Neural progenitor cell (in vitro differentiated cells): ENCODE results near the gene CHRNA4. TPM values are rescaled to one million over a fixed set of nuclear protein-coding genes. Genes with fewer than 3 reads are reported as not detected.
"Not testable (repeated sequence)": the region's sequence is repeated elsewhere in the genome, so short reads cannot be mapped to it uniquely, and the experiment has no call there.

ENCODE experiments used
- DNase-seq: peaks from one replicate; pipeline ENCODE4 v3.0.0-alpha.2; 2016; ENCODE audit warnings: low spot score
- H2AFZ ChIP-seq: fragments of 200-600 bp; sonication (generic); replicated peaks from 2 replicates; pipeline ENCODE4 v1.6.1; 2016; ENCODE audit warnings: antibody characterized with exemption
- H3F3A ChIP-seq: fragments of 200-600 bp; sonication (generic); 2 replicates; pipeline ENCODE4 v1.6.1; 2016; ENCODE audit warnings: antibody characterized with exemption, low read depth
- H3K27ac ChIP-seq: fragments of 200-600 bp; sonication (generic); 2 replicates; pipeline ENCODE4 v1.5.1; 2016; ENCODE audit warnings: mild to moderate bottlenecking
- H3K27me3 ChIP-seq: fragments of 200-600 bp; sonication (generic); 2 replicates; pipeline ENCODE4 v1.6.1; 2016; ENCODE audit warnings: mild to moderate bottlenecking, moderate library complexity
- H3K36me3 ChIP-seq: fragments of 200-600 bp; sonication (generic); 2 replicates; pipeline ENCODE4 v1.5.1; 2016
- H3K4me1 ChIP-seq: fragments of 200-600 bp; sonication (generic); 2 replicates; pipeline ENCODE4 v1.6.1; 2016; ENCODE audit warnings: mixed run types
- H3K4me2 ChIP-seq: fragments of 200-600 bp; sonication (generic); 2 replicates; pipeline ENCODE4 v1.6.1; 2016
- H3K4me3 ChIP-seq: fragments of 200-600 bp; sonication (generic); 2 replicates; pipeline ENCODE4 v1.5.1; 2016
- H3K79me2 ChIP-seq: fragments of 200-600 bp; sonication (generic); 2 replicates; pipeline ENCODE4 v1.6.1; 2016; ENCODE audit warnings: low read depth
- H3K9ac ChIP-seq: fragments of 200-600 bp; sonication (generic); 2 replicates; pipeline ENCODE4 v1.6.1; 2016
- H3K9me3 ChIP-seq: fragments of 200-600 bp; sonication (generic); 2 replicates; pipeline ENCODE4 v1.5.1; 2016; ENCODE audit warnings: low read depth
- H4K20me1 ChIP-seq: fragments of 200-600 bp; sonication (generic); 2 replicates; pipeline ENCODE4 v1.6.1; 2016; ENCODE audit warnings: low read depth
- H3K27ac Mint-ChIP-seq: 3 replicates; pipeline ENCODE4 v1.8.0; 2021; ENCODE audit warnings: mixed read lengths
- H3K27me3 Mint-ChIP-seq: 2 replicates; pipeline ENCODE4 v1.8.0; 2022; ENCODE audit warnings: low read depth, mild to moderate bottlenecking, inconsistent platforms, moderate library complexity, mixed read lengths; ENCODE audit not compliant: insufficient read depth
- H3K36me3 Mint-ChIP-seq: 3 replicates; pipeline ENCODE4 v1.8.0; 2021; ENCODE audit warnings: mixed read lengths
- H3K4me1 Mint-ChIP-seq: 3 replicates; pipeline ENCODE4 v1.8.0; 2021; ENCODE audit warnings: mixed read lengths
- H3K4me3 Mint-ChIP-seq: 3 replicates; pipeline ENCODE4 v1.8.0; 2021; ENCODE audit warnings: mild to moderate bottlenecking, moderate library complexity, mixed read lengths
- H3K9me3 Mint-ChIP-seq: 3 replicates; pipeline ENCODE4 v1.8.0; 2020; ENCODE audit warnings: mixed read lengths
- CTCF ChIP-seq: fragments of 200-600 bp; sonication (generic); IDR thresholded peaks from 2 replicates; pipeline ENCODE4 v1.5.1; 2017; ENCODE audit warnings: antibody characterized with exemption, mild to moderate bottlenecking
- EZH2 ChIP-seq: fragments of 200-600 bp; sonication (generic); IDR thresholded peaks from 2 replicates; pipeline ENCODE4 v1.6.1; 2017; ENCODE audit warnings: antibody characterized with exemption, mild to moderate bottlenecking, moderate library complexity
- EZH2phosphoT487 ChIP-seq: fragments of 200-600 bp; sonication (generic); IDR thresholded peaks from 2 replicates; pipeline ENCODE4 v1.6.1; 2017; ENCODE audit warnings: antibody characterized with exemption
- total RNA-seq: library from RNA; depleted of rRNA; stranded (reverse); fragments of >200 nt; gene quantifications from 2 replicates; pipeline ENCODE4 v1.2.3, GENCODE V29; 2015; ENCODE audit warnings: low replicate concordance

The CHRNA4 gene
- total RNA-seq, 1 donor from 2014 or later: not detected

- H3K9me3 Mint-ChIP-seq: peaks cover 5% of the 10 kb centered on the region
- H3K27ac Mint-ChIP-seq: no peak overlapping the region
- no peaks in the 10 kb centered on the region for H3K36me3 ChIP-seq
- H3K27ac ChIP-seq: no peak overlapping the region
- H3F3A ChIP-seq: peaks cover 12% of the 10 kb centered on the region
- no peaks in the 10 kb centered on the region for H3K36me3 Mint-ChIP-seq
- no peaks in the 10 kb centered on the region for H3K9me3 ChIP-seq
- H3K4me1 Mint-ChIP-seq: peaks cover 43% of the 10 kb centered on the region
- H3K27me3 ChIP-seq: no peaks in the 10 kb centered on the region
- no peak overlapping the region for H2AFZ ChIP-seq
- H4K20me1 ChIP-seq: peaks cover 18% of the 10 kb centered on the region
- H3K9ac ChIP-seq: no peak overlapping the region
- TF ChIP-seq EZH2 (no peak), EZH2phosphoT487 (no peak)
- H3K4me2 ChIP-seq: no peak overlapping the region
- no peak overlapping the region for H3K4me3 ChIP-seq
- H3K4me1 ChIP-seq: peaks cover 21% of the 10 kb centered on the region
- peaks cover 8% of the 10 kb centered on the region for H3K27me3 Mint-ChIP-seq
- no peaks in the 10 kb centered on the region for H3K79me2 ChIP-seq
- DNase-seq: no peak
- no peak overlapping the region for H3K4me3 Mint-ChIP-seq
These were observed 19.3 kb upstream of the CHRNA4 start for GRCh38 chr20:63380346-63380870.

- H3K27ac Mint-ChIP-seq, H3K27me3 ChIP-seq, H3K9ac ChIP-seq, H3K9me3 ChIP-seq, H3K36me3 ChIP-seq, H3K4me3 ChIP-seq, H3K27ac ChIP-seq, H3K4me3 Mint-ChIP-seq, H3K79me2 ChIP-seq, H3K27me3 Mint-ChIP-seq, H2AFZ ChIP-seq, H3K9me3 Mint-ChIP-seq, H3K36me3 Mint-ChIP-seq, H3K4me2 ChIP-seq, DNase-seq: not testable (repeated sequence)
- H3K4me1 Mint-ChIP-seq: peaks cover 43% of the 10 kb centered on the region
- Histone ChIP-seq H4K20me1 (peaks cover 18% of the 10 kb centered on the region), H3F3A (peaks cover 12% of the 10 kb centered on the region), H3K4me1 (peaks cover 21% of the 10 kb centered on the region)
These were observed 18.7 kb upstream of the CHRNA4 start for GRCh38 chr20:63379872-63380271.

GRCh38 chr20:63379296-63379695 is 18.1 kb upstream of the CHRNA4 start:
- Mint-ChIP-seq H3K27ac (no peak overlapping the region), H3K4me3 (peak overlapping the region; percentile 44), H3K27me3 (peaks cover 8% of the 10 kb centered on the region), H3K9me3 (no peaks in the 10 kb centered on the region), H3K36me3 (no peaks in the 10 kb centered on the region), H3K4me1 (peaks cover 43% of the 10 kb centered on the region)
- H3F3A ChIP-seq: peaks cover 12% of the 10 kb centered on the region
- no peaks in the 10 kb centered on the region for H3K79me2 ChIP-seq
- no peaks in the 10 kb centered on the region for H3K36me3 ChIP-seq
- H3K27ac ChIP-seq: no peak overlapping the region
- no peaks in the 10 kb centered on the region for H3K9me3 ChIP-seq
- H3K27me3 ChIP-seq: no peaks in the 10 kb centered on the region
- H3K4me1 ChIP-seq: peaks cover 21% of the 10 kb centered on the region
- no peak for TF ChIP-seq EZH2
- peaks cover 18% of the 10 kb centered on the region for H4K20me1 ChIP-seq
- H3K4me3 ChIP-seq: no peak overlapping the region
- H2AFZ ChIP-seq: no peak overlapping the region
- H3K9ac ChIP-seq: no peak overlapping the region
- no peak overlapping the region for H3K4me2 ChIP-seq
- DNase-seq: no peak

- H3K9me3 Mint-ChIP-seq: no peaks in the 10 kb centered on the region
- no peaks in the 10 kb centered on the region for H3K36me3 ChIP-seq
- H3K9ac ChIP-seq: no peak overlapping the region
- peak overlapping the region; percentile 60 for H3K4me3 Mint-ChIP-seq
- no peaks in the 10 kb centered on the region for H3K36me3 Mint-ChIP-seq
- no peak overlapping the region for H2AFZ ChIP-seq
- peaks cover 21% of the 10 kb centered on the region for H3K4me1 ChIP-seq
- H3K4me2 ChIP-seq: no peak overlapping the region
- TF ChIP-seq EZH2: no peak
- peak; percentile 13 for TF ChIP-seq CTCF
- no peak overlapping the region for H3K4me3 ChIP-seq
- H3K27me3 Mint-ChIP-seq: peaks cover 8% of the 10 kb centered on the region
- H4K20me1 ChIP-seq: peaks cover 18% of the 10 kb centered on the region
- no peaks in the 10 kb centered on the region for H3K27me3 ChIP-seq
- H3K27ac Mint-ChIP-seq: peak overlapping the region; percentile 87
- H3F3A ChIP-seq: peaks cover 12% of the 10 kb centered on the region
- H3K27ac ChIP-seq: no peak overlapping the region
- no peaks in the 10 kb centered on the region for H3K9me3 ChIP-seq
- H3K79me2 ChIP-seq: no peaks in the 10 kb centered on the region
- peaks cover 43% of the 10 kb centered on the region for H3K4me1 Mint-ChIP-seq
- peak; percentile 85 for DNase-seq
These were observed 17.5 kb upstream of the CHRNA4 start for GRCh38 chr20:63378626-63379025.

GRCh38 chr20:63377951-63378381 is 16.8 kb upstream of the CHRNA4 start:
- peaks cover 43% of the 10 kb centered on the region for H3K4me1 Mint-ChIP-seq
- no peak for TF ChIP-seq EZH2phosphoT487
- no peak for TF ChIP-seq EZH2
- no peak for TF ChIP-seq CTCF
- Histone ChIP-seq H3F3A (peaks cover 12% of the 10 kb centered on the region), H3K4me3 (peak overlapping the region; percentile 6), H3K9me3 (no peaks in the 10 kb centered on the region), H3K79me2 (no peaks in the 10 kb centered on the region), H2AFZ (no peak overlapping the region), H3K27me3 (no peaks in the 10 kb centered on the region), H3K36me3 (no peaks in the 10 kb centered on the region), H3K4me1 (peaks cover 21% of the 10 kb centered on the region), H3K27ac (no peak overlapping the region), H4K20me1 (peaks cover 18% of the 10 kb centered on the region), H3K4me2 (peak overlapping the region; percentile 71), H3K9ac (no peak overlapping the region)
- H3K4me3 Mint-ChIP-seq: peak overlapping the region; percentile 60
- no peak for DNase-seq
- H3K27me3 Mint-ChIP-seq: peaks cover 8% of the 10 kb centered on the region
- peak overlapping the region; percentile 87 for H3K27ac Mint-ChIP-seq
- H3K36me3 Mint-ChIP-seq: no peaks in the 10 kb centered on the region
- no peaks in the 10 kb centered on the region for H3K9me3 Mint-ChIP-seq
